Endothelial cell of umbilical vein (primary cell): ENCODE results near the gene SLC38A6. TPM values are rescaled to one million over a fixed set of nuclear protein-coding genes. Genes with fewer than 3 reads are reported as not detected.

Experiments
- BruUV-seq: library from RNA; stranded (reverse); fragments of 400-500 nt; replicated peaks from 2 replicates; lab custom pipeline; 2021; lab: Mats Ljungman, UMichigan
- CTCF ChIA-PET: fragments of 300-600, 350-600 bp; sonication (Branson Sonifier 250); formaldehyde crosslinking; loops from one replicate; lab custom pipeline; 2021; ENCODE audit warnings: antibody characterized with exemption, inconsistent platforms; lab: Charles Lee
- POLR2A ChIA-PET: fragments of 300-600, 350-600 bp; sonication (Branson Sonifier 250); formaldehyde crosslinking; loops from one replicate; lab custom pipeline; 2021; ENCODE audit warnings: antibody characterized with exemption, inconsistent platforms; lab: Charles Lee
- DNase-seq: peaks from one replicate; pipeline ENCODE4 v3.0.0-alpha.2; 2011; ENCODE audit warnings: low read depth, low spot score
- FAIRE-seq: peaks from 2 replicates; lab custom pipeline; 2011; peaks lifted over from hg19 to GRCh38; lab: Jason Lieb, UNC
- H2AFZ ChIP-seq: 2 replicates; pipeline ENCODE4 v1.6.0; 2012; ENCODE audit warnings: low read depth, low read length, control low read depth, inconsistent platforms
- H3K27ac ChIP-seq: 2 replicates; pipeline ENCODE4 v1.5.1; 2011; ENCODE audit warnings: low read depth, mild to moderate bottlenecking, control low read depth, low read length, moderate library complexity; ENCODE audit not compliant: insufficient read depth
- H3K27me3 ChIP-seq, 2 experiments: 2 replicates each; pipeline versions ENCODE4 v1.6.0 to v1.6.1; 2011; ENCODE audit warnings: low read length in 2 of 2, mixed read lengths in 1 of 2; ENCODE audit not compliant: control insufficient read depth in 2 of 2, insufficient read depth in 2 of 2
- H3K36me3 ChIP-seq, 2 experiments: 2 replicates in 1 of 2; 3 replicates in 1 of 2; pipeline ENCODE4 v1.5.1; 2011; ENCODE audit warnings: low read length in 2 of 2, mild to moderate bottlenecking in 1 of 2, moderate library complexity in 1 of 2; ENCODE audit not compliant: control insufficient read depth in 2 of 2, insufficient read depth in 2 of 2; ENCODE audit errors: extremely low read depth in 1 of 2
- H3K4me1 ChIP-seq: 3 replicates; pipeline ENCODE4 v1.5.1; 2011; ENCODE audit warnings: mild to moderate bottlenecking, low read length; ENCODE audit not compliant: control insufficient read depth, insufficient read depth; ENCODE audit errors: extremely low read depth
- H3K4me2 ChIP-seq: 2 replicates; pipeline ENCODE4 v1.6.1; 2011; ENCODE audit warnings: low read length, control low read depth, mixed read lengths; ENCODE audit not compliant: insufficient read depth
- H3K4me3 ChIP-seq, 3 experiments: fragments of 200-600 bp in 1 of 3; sonication (generic), shearing (Covaris generic) in 1 of 3; replicated peaks in 1 of 3; 2 replicates each; pipeline ENCODE4 v1.5.1; 2011 to 2016; ENCODE audit warnings: control low read depth in 3 of 3, low read length in 3 of 3, mild to moderate bottlenecking in 2 of 3, inconsistent platforms in 1 of 3, low read depth in 1 of 3, moderate library complexity in 1 of 3; ENCODE audit not compliant: insufficient read depth in 1 of 3
- H3K79me2 ChIP-seq: 2 replicates; pipeline ENCODE4 v1.6.0; 2012; ENCODE audit warnings: low read length, inconsistent platforms; ENCODE audit not compliant: control insufficient read depth, insufficient read depth
- H3K9ac ChIP-seq: replicated peaks from 2 replicates; pipeline ENCODE3; 2011; ENCODE audit warnings: low read length, control low read depth; ENCODE audit not compliant: insufficient read depth; ENCODE audit errors: extremely low read depth
- H3K9me1 ChIP-seq: replicated peaks from 3 replicates; pipeline ENCODE4 v1.6.0; 2011; ENCODE audit warnings: mild to moderate bottlenecking, low read length; ENCODE audit not compliant: control insufficient read depth, insufficient read depth; ENCODE audit errors: extremely low read depth
- H3K9me3 ChIP-seq: replicated peaks from 2 replicates; pipeline ENCODE4 v1.5.1; 2012; ENCODE audit warnings: low read length, inconsistent platforms; ENCODE audit not compliant: control insufficient read depth, insufficient read depth
- H4K20me1 ChIP-seq: replicated peaks from 2 replicates; pipeline ENCODE3; 2011; ENCODE audit warnings: mild to moderate bottlenecking, low read length; ENCODE audit not compliant: control insufficient read depth, insufficient read depth; ENCODE audit errors: extremely low read depth
- EZH2 ChIP-seq: IDR thresholded peaks from 2 replicates; pipeline ENCODE4 v1.6.1; 2012; ENCODE audit warnings: borderline replicate concordance, low read depth, mild to moderate bottlenecking, moderate library complexity, low read length, inconsistent platforms; ENCODE audit not compliant: severe bottlenecking
- FOS ChIP-seq: IDR thresholded peaks from 2 replicates; pipeline ENCODE4 v1.6.1; 2011; ENCODE audit warnings: mild to moderate bottlenecking, low read length, moderate library complexity, borderline replicate concordance; ENCODE audit not compliant: insufficient read depth
- GATA2 ChIP-seq: IDR thresholded peaks from 2 replicates; pipeline ENCODE4 v1.7.0; 2011; ENCODE audit warnings: low read depth, mild to moderate bottlenecking, moderate library complexity, mixed read lengths, low read length; ENCODE audit not compliant: insufficient read length, insufficient read depth
- JUN ChIP-seq: IDR thresholded peaks from 2 replicates; pipeline ENCODE4 v1.6.1; 2011; ENCODE audit warnings: borderline replicate concordance, low read depth; ENCODE audit not compliant: insufficient read length, insufficient read depth
- MYC ChIP-seq: IDR thresholded peaks from one replicate; pipeline ENCODE4 v1.6.1; 2011; ENCODE audit warnings: mild to moderate bottlenecking, low read depth, low read length
- POLR2A ChIP-seq: IDR thresholded peaks from 2 replicates; pipeline ENCODE4 v1.6.1; 2012; ENCODE audit warnings: low read depth, mild to moderate bottlenecking, control low read depth, low read length
- POLR2AphosphoS5 ChIP-seq: IDR thresholded peaks from 2 replicates; pipeline ENCODE4 v1.6.1; 2012; ENCODE audit warnings: low read depth, mild to moderate bottlenecking, control low read depth, low read length, moderate library complexity; ENCODE audit not compliant: insufficient read depth
- dilution Hi-C: fragments of 300-500 bp; cut with MboI; formaldehyde crosslinking; loops from one replicate; pipeline ENCODE4 v1.15.0; 2019; ENCODE audit warnings: low sequenced_read_pairs; ENCODE audit not compliant: extremely low pct_ligation_motif_present
- intact Hi-C: fragments of 100-400 bp; cut with micrococcal nuclease; formaldehyde crosslinking; loops from one replicate; pipeline ENCODE4 v1.10.0; 2022
- polyA plus RNA-seq, 4 experiments: library from polyadenylated mRNA; depleted of rRNA in 3 of 4; stranded (reverse) in 3 of 4; unstranded in 1 of 4; fragments of >200 nt; gene quantifications; 2 replicates each; pipeline versions ENCODE4 v1.2.1 to v1.2.3, GENCODE V29; 2011 to 2012; ENCODE audit warnings: missing spikeins in 1 of 4
- total RNA-seq: library from RNA; stranded (reverse); gene quantifications from 2 replicates; pipeline ENCODE4 v1.2.3, GENCODE V29; 2021
- TF ChIP-seq, protein P1 (sequence below): IDR thresholded peaks from 2 replicates; pipeline ENCODE4 v1.6.1; 2011; ENCODE audit not compliant: insufficient read depth, insufficient read length
- TF ChIP-seq, protein P2 (sequence below), 2 donors: IDR thresholded peaks; 1 replicate in 1 of 2; 2 replicates in 1 of 2; pipeline ENCODE4 v1.5.1; 2011; ENCODE audit warnings: low read length in 2 of 2, mild to moderate bottlenecking in 2 of 2, moderate library complexity in 2 of 2, control low read depth in 1 of 2, inconsistent platforms in 1 of 2, low read depth in 1 of 2; ENCODE audit not compliant: insufficient read depth in 1 of 2; ENCODE audit errors: extremely low read depth in 1 of 2

SLC38A6 gene
- total and polyA plus RNA-seq, 2 donors (not counting 3 experiments of a cell fraction or from before 2014, with no cell fraction given), result 17.3 to 24.6 TPM

DNA sequence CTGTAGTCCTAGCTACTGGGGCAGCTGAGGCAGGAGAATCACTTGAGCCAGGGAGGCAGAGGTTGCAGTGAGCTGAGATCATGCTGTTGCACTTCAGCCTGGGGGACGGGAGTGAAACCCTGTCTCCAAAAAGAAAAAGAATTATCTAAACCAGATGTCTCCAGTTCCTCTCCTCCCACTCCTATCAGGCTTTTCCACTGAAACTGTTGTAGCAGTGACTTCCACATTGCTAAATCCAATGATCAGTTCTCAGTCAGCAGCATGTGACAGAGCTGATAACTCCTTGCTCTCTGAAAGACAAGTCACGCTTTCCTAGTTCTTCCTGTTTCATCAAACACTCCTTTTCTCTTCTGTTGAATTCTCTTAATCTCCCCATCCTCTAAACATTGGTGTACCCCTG lies 8.6 kb downstream of the SLC38A6 start:
- H3K36me3 ChIP-seq, result peaks cover 10% of the 10 kb centered on the region in 2 experiments
- TF ChIP-seq, protein P1, sequence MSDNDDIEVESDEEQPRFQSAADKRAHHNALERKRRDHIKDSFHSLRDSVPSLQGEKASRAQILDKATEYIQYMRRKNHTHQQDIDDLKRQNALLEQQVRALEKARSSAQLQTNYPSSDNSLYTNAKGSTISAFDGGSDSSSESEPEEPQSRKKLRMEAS, result no peak
- no peak for TF ChIP-seq MYC
- TF ChIP-seq EZH2, result no peak
- TF ChIP-seq, protein P2, sequence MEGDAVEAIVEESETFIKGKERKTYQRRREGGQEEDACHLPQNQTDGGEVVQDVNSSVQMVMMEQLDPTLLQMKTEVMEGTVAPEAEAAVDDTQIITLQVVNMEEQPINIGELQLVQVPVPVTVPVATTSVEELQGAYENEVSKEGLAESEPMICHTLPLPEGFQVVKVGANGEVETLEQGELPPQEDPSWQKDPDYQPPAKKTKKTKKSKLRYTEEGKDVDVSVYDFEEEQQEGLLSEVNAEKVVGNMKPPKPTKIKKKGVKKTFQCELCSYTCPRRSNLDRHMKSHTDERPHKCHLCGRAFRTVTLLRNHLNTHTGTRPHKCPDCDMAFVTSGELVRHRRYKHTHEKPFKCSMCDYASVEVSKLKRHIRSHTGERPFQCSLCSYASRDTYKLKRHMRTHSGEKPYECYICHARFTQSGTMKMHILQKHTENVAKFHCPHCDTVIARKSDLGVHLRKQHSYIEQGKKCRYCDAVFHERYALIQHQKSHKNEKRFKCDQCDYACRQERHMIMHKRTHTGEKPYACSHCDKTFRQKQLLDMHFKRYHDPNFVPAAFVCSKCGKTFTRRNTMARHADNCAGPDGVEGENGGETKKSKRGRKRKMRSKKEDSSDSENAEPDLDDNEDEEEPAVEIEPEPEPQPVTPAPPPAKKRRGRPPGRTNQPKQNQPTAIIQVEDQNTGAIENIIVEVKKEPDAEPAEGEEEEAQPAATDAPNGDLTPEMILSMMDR (IDR thresholded peaks at IDR 0.05; ENCODE audit: extremely low read depth in 1 of 2, insufficient read depth in 1 of 2, low read depth in 1 of 2, low read length in 2 of 2), result no peak
- TF ChIP-seq JUN, result no peak
- TF ChIP-seq POLR2A, result no peak
- no peak for TF ChIP-seq FOS
- no peak for TF ChIP-seq GATA2
- no peak for TF ChIP-seq POLR2AphosphoS5
- no peak overlapping the region for H3K4me2 ChIP-seq
- no peaks in the 10 kb centered on the region for H4K20me1 ChIP-seq
- DNase-seq (no peak), FAIRE-seq (no peak)
- dilution Hi-C loops (no loop called here), intact Hi-C loops (no loop called here)
- H3K27me3 ChIP-seq, result no peaks in the 10 kb centered on the region
- H3K4me3 ChIP-seq, result no peak overlapping the region
- ChIA-PET POLR2A (no interaction called here), CTCF (interaction anchor here (1.0 kb wide), 1 partner anchor 36 kb away, joined by 3 read pairs; no protein-coding TSS in a partner anchor)
- no peaks in the 10 kb centered on the region for H3K9me1 ChIP-seq
- no peaks in the 10 kb centered on the region for H3K4me1 ChIP-seq
- no TSS peak for BruUV-seq
- no peak overlapping the region for H3K9ac ChIP-seq
- H3K9me3 ChIP-seq, result no peaks in the 10 kb centered on the region
- no peak overlapping the region for H3K27ac ChIP-seq
- H2AFZ ChIP-seq, result no peak overlapping the region
- no peaks in the 10 kb centered on the region for H3K79me2 ChIP-seq
